ENCODE measurements around the gene ASB3. TPM values are rescaled to one million over a fixed set of nuclear protein-coding genes. Genes with fewer than 3 reads are reported as not detected.

Gene ASB3
- total RNA-seq, 1 experiment from 2014 or later: 23.1 TPM

DNA sequence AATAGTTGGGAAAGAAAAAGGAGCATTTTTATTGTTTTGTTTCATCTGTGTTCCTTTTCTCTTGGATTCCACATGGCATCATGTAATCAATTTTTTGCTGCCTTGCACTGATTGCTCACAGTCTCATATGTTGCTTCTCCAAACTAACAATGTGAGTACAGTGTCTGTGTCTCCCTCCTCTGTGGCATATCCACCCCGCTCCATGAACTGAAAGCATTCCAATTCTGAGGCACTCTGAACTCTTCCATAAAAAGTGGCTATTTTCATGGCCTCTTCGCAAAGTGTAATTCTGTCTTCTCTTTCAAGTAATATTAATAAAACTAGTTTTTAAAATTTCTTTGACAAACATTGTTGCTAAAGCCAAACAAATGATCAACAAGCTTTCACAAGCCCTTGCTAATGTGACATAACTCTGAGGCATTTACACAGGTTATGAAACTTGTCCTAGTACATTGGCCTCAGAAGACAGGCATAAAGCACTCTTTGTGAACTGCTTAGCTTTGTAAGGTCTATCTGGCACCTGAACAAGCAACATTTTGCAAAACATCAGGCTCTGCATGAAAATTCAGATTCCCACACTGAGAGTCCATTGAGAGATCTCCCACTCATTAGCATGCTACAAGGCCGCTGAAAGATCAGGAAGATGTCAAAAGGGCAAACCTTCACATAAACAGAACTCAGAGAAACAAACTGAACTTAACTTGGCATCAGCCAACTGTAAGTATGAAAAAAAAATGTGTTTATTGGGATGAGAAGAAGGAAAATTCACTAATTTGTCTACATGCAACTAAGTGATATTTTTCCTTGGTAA, 40.0 kb upstream of the ASB3 start:
- H3K4me1 Mint-ChIP-seq: peaks cover 29 to 30% of the 10 kb centered on the region in 2 experiments
- H4K91ac ChIP-seq (ENCODE audit: insufficient read length, low read depth, low read length): no peak overlapping the region
- no peak overlapping the region for H3K23ac ChIP-seq (ENCODE audit: insufficient read length, low read depth, low read length)
- no peak overlapping the region for H3K4me3 Mint-ChIP-seq
- H3K9me3 Mint-ChIP-seq: no peaks in the 10 kb centered on the region
- no peak overlapping the region for H2BK20ac ChIP-seq (ENCODE audit: low read depth, low read length, poor library complexity, severe bottlenecking)
- peak overlapping the region; percentile 7 to 92 (median 30); a peak in 5 of 7 replicates for H3K27ac Mint-ChIP-seq
- no peak overlapping the region for H3K18ac ChIP-seq (ENCODE audit: insufficient read length, low read depth, low read length)
- no peak overlapping the region for H3K4me2 ChIP-seq (ENCODE audit: insufficient read depth, insufficient read length, low read length)
- no peak for DNase-seq
- no peaks in the 10 kb centered on the region for H3K23me2 ChIP-seq (ENCODE audit: insufficient read length, low read depth, low read length, poor library complexity, severe bottlenecking)
- H3K14ac ChIP-seq (ENCODE audit: insufficient read depth, low read length): no peak overlapping the region
- H2BK120ac ChIP-seq (ENCODE audit: low read depth, low read length, poor library complexity, severe bottlenecking): no peak overlapping the region
- TF ChIP-seq, protein P1, sequence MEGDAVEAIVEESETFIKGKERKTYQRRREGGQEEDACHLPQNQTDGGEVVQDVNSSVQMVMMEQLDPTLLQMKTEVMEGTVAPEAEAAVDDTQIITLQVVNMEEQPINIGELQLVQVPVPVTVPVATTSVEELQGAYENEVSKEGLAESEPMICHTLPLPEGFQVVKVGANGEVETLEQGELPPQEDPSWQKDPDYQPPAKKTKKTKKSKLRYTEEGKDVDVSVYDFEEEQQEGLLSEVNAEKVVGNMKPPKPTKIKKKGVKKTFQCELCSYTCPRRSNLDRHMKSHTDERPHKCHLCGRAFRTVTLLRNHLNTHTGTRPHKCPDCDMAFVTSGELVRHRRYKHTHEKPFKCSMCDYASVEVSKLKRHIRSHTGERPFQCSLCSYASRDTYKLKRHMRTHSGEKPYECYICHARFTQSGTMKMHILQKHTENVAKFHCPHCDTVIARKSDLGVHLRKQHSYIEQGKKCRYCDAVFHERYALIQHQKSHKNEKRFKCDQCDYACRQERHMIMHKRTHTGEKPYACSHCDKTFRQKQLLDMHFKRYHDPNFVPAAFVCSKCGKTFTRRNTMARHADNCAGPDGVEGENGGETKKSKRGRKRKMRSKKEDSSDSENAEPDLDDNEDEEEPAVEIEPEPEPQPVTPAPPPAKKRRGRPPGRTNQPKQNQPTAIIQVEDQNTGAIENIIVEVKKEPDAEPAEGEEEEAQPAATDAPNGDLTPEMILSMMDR (conservative IDR thresholded peaks at IDR 0.05): no peak
- H3K27ac ChIP-seq (ENCODE audit: insufficient read length, low read depth, low read length): peak overlapping the region; percentile 12
- H2BK5ac ChIP-seq (ENCODE audit: insufficient read length, low read length): no peak overlapping the region
- WGBS (ENCODE audit: extremely low coverage, insufficient read length, low lambda C conversion rate): no CpG with 5 or more reads among the region's 3 CpGs
- no peak overlapping the region for H3K56ac ChIP-seq (ENCODE audit: insufficient read length, low read depth, low read length)
- no peak overlapping the region for H4K5ac ChIP-seq (ENCODE audit: insufficient read length, low read depth, low read length)
- H3K79me1 ChIP-seq (ENCODE audit: insufficient read depth, low read depth, low read length, poor library complexity, severe bottlenecking): no peaks in the 10 kb centered on the region
- no peak overlapping the region for H4K8ac ChIP-seq (replicated peaks; ENCODE audit: insufficient read length, low read depth, low read length)
- H3K79me2 ChIP-seq (ENCODE audit: insufficient read depth, low read length): no peaks in the 10 kb centered on the region
- no peak overlapping the region for H2BK15ac ChIP-seq (ENCODE audit: low read depth, low read length)
- no peak overlapping the region for H3T11ph ChIP-seq (ENCODE audit: low read length)
- no peak overlapping the region for H2BK12ac ChIP-seq (ENCODE audit: insufficient read length, low read depth, low read length)
- H3K27me3 Mint-ChIP-seq (ENCODE audit: low read depth): no peaks in the 10 kb centered on the region
- peaks cover 10% of the 10 kb centered on the region; the same call in 1 of the 2 replicates for H3K4me1 ChIP-seq (ENCODE audit: insufficient read depth, low read length)
- no peak overlapping the region for H2AK5ac ChIP-seq (ENCODE audit: insufficient read length, low read length)
- H3K9ac ChIP-seq (ENCODE audit: extremely low read depth, insufficient read length, low read length): peak overlapping the region; percentile 26
- no peaks in the 10 kb centered on the region for H4K20me1 ChIP-seq (ENCODE audit: control insufficient read depth, insufficient read depth, insufficient read length)
- H2AFZ ChIP-seq (ENCODE audit: low read length): no peak overlapping the region
- no peaks in the 10 kb centered on the region for H3K36me3 Mint-ChIP-seq (ENCODE audit: insufficient read depth in 1 of 3, low read depth in 3 of 3)
- H3K9me3 ChIP-seq (ENCODE audit: control insufficient read depth, low read depth, low read length): no peaks in the 10 kb centered on the region
- H3K27me3 ChIP-seq (ENCODE audit: insufficient read depth, low read length): no peaks in the 10 kb centered on the region
- H3K4ac ChIP-seq (ENCODE audit: low read depth, low read length): no peak overlapping the region

Measured in H9 (cell line).